Suprapubic skin (tissue), 4 donors: ENCODE measurements around the gene RIT1. TPM values are rescaled to one million over a fixed set of nuclear protein-coding genes. Genes with fewer than 3 reads are reported as not detected.
"Not testable (repeated sequence)": the region's sequence is repeated elsewhere in the genome, so short reads cannot be mapped to it uniquely, and the experiment has no call there.

Source experiments
- DNase-seq, 2 donors: peaks; one replicate each; pipeline ENCODE4 v3.0.0-alpha.2; 2019; ENCODE audit warnings: low spot score in 2 of 2
- H3K27ac ChIP-seq: fragments of 200-600 bp; sonication (generic); one replicate; pipeline ENCODE4 v1.5.1; 2019
- H3K27me3 ChIP-seq: fragments of 200-600 bp; sonication (generic); one replicate; pipeline ENCODE4 v1.5.1; 2019
- H3K36me3 ChIP-seq: fragments of 200-600 bp; sonication (generic); one replicate; pipeline ENCODE4 v1.5.1; 2019
- H3K4me1 ChIP-seq: fragments of 200-600 bp; sonication (generic); one replicate; pipeline ENCODE4 v1.5.1; 2019
- H3K4me3 ChIP-seq: fragments of 200-600 bp; sonication (generic); one replicate; pipeline ENCODE4 v1.5.1; 2019; ENCODE audit warnings: mild to moderate bottlenecking
- H3K9me3 ChIP-seq: fragments of 200-600 bp; sonication (generic); one replicate; pipeline ENCODE4 v1.5.1; 2019
- EP300 ChIP-seq: sonication (generic); formaldehyde crosslinking; IDR thresholded peaks from one replicate; pipeline ENCODE4 v1.6.1; 2017; ENCODE audit warnings: antibody characterized with exemption
- POLR2A ChIP-seq, 2 donors: fragments of 450-650 bp; IDR thresholded peaks; one replicate each; pipeline ENCODE4 v1.6.1; 2017; ENCODE audit warnings: antibody characterized with exemption in 2 of 2, mild to moderate bottlenecking in 2 of 2, moderate library complexity in 2 of 2
- POLR2AphosphoS5 ChIP-seq, 3 donors: sonication (generic); formaldehyde crosslinking; IDR thresholded peaks; one replicate each; pipeline ENCODE4 v1.6.1; 2017; ENCODE audit warnings: antibody characterized with exemption in 3 of 3
- WGBS: methylation state at CpG from one replicate; pipeline ENCODE4 v1.1.5; 2018; 5-methylcytosine and 5-hydroxymethylcytosine counted together
- total RNA-seq, 4 donors: library from RNA; depleted of rRNA; stranded (reverse); fragments of >200 nt; gene quantifications; one replicate each; pipeline ENCODE4 v1.1.0, GENCODE V29; 2016
- TF ChIP-seq, protein P1 (sequence below), 2 donors: fragments of 200-600 bp in 1 of 2; fragments of 450-650 bp in 1 of 2; sonication (generic) in 1 of 2; IDR thresholded peaks; one replicate each; pipeline ENCODE4 v1.5.1; 2016 to 2019; ENCODE audit warnings: antibody characterized with exemption in 2 of 2, mild to moderate bottlenecking in 1 of 2, moderate library complexity in 1 of 2

The RIT1 gene
- total RNA-seq, 4 donors from 2014 or later, result 18.1 to 30.8 (median 23.8) TPM

DNA sequence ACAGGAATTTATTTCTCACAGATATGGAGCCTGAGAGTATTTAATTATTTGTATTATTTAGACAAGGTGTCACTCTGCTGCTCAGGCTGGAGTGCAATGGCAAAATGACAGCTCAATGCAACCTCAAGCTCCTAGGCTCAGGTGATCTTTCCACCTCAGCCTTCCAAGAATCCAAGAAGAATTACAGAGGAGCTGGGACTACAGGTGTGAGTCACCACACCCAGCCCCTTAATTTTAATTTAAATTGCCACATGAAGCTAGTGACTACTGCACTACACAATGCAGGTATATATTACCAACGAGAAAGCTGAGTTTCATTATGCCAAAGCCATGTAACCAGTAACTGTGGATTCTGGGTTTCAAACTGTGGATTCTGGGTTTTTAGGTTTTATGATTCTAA lies 20.9 kb upstream of the RIT1 start:
- H3K4me1 ChIP-seq, result peaks cover 52% of the 10 kb centered on the region
- no peaks in the 10 kb centered on the region for H3K9me3 ChIP-seq
- DNase-seq, result no peak
- no peak overlapping the region for H3K4me3 ChIP-seq
- no peak overlapping the region for H3K27ac ChIP-seq
- H3K27me3 ChIP-seq, result no peaks in the 10 kb centered on the region
- 20% methylated on average over 1 of the region's 1 CpG for WGBS
- peaks cover 38% of the 10 kb centered on the region for H3K36me3 ChIP-seq
- TF ChIP-seq POLR2AphosphoS5 (IDR thresholded peaks at IDR 0.05) (no peak), POLR2A (IDR thresholded peaks at IDR 0.05) (no peak), EP300 (no peak)
- TF ChIP-seq, protein P1, sequence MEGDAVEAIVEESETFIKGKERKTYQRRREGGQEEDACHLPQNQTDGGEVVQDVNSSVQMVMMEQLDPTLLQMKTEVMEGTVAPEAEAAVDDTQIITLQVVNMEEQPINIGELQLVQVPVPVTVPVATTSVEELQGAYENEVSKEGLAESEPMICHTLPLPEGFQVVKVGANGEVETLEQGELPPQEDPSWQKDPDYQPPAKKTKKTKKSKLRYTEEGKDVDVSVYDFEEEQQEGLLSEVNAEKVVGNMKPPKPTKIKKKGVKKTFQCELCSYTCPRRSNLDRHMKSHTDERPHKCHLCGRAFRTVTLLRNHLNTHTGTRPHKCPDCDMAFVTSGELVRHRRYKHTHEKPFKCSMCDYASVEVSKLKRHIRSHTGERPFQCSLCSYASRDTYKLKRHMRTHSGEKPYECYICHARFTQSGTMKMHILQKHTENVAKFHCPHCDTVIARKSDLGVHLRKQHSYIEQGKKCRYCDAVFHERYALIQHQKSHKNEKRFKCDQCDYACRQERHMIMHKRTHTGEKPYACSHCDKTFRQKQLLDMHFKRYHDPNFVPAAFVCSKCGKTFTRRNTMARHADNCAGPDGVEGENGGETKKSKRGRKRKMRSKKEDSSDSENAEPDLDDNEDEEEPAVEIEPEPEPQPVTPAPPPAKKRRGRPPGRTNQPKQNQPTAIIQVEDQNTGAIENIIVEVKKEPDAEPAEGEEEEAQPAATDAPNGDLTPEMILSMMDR (IDR thresholded peaks at IDR 0.05), result no peak

DNA sequence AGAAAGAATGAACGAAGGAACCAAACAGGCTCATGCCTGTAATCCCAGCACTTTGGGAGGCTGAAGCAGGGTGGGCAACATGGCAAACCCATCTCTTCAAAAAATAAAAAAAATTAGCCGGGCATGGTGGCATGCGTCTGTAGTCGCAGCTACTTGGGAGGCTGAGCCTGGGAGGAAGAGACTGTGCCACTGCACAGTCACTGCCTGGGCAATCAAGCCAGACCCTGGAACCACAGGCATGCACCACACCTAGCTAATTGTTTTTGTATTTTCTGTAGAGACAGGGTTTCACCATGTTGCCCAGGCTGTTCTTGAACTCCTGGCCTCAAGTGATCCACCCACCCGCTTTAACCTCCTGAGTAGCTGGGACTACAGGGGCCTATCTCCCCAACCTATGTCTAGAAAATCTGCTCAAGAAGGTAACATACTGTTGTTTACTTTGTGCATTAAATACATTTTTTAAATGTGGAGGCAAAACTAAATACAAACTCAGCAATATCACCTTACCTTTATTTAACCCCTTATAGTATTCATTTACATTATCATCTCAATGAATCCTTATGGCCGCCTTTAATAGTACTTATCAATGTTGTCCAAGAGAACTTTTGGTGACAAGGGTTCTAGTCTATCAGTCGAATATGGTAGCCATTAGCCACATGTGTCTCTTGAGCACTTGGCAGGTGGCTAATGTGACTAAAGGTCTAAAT lies 20.3 kb upstream of the RIT1 start:
- TF ChIP-seq POLR2AphosphoS5 (IDR thresholded peaks at IDR 0.05) (no peak), POLR2A (IDR thresholded peaks at IDR 0.05) (no peak), EP300 (no peak)
- TF ChIP-seq, protein P1 (IDR thresholded peaks at IDR 0.05), result no peak
- Histone ChIP-seq H3K4me1 (peaks cover 52% of the 10 kb centered on the region), H3K27ac (no peak overlapping the region), H3K27me3 (no peaks in the 10 kb centered on the region), H3K9me3 (no peaks in the 10 kb centered on the region), H3K36me3 (peaks cover 44% of the 10 kb centered on the region), H3K4me3 (peak overlapping the region; percentile 25)
- no peak for DNase-seq
- WGBS, result 59% methylated on average over 7 of the region's 7 CpGs

DNA sequence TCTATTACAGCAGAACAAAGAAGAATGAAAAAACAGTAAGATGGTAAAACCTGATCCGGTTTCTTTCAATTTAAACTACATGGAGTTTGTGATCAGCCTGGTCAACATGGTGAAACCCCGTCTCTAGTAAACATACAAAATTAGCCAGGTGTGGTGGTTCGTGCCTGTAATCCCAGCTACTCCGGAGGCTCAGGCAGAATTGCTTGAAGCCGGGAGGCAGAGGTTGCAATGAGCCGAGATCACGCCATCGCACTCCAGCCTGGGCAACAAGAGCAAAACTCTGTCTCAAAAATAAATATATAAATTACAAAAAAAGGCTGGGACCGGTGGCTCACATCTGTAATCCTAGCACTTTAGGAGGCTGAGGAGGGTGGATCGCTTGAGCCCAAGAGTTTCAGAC lies 19.6 kb upstream of the RIT1 start:
- Histone ChIP-seq H3K36me3 (peaks cover 52% of the 10 kb centered on the region), H3K4me3 (peak overlapping the region; percentile 25), H3K4me1 (peaks cover 52% of the 10 kb centered on the region)
- not testable (repeated sequence) for H3K9me3 ChIP-seq, H3K27ac ChIP-seq, H3K27me3 ChIP-seq, DNase-seq
- WGBS, result 80% methylated on average over 10 of the region's 10 CpGs

DNA sequence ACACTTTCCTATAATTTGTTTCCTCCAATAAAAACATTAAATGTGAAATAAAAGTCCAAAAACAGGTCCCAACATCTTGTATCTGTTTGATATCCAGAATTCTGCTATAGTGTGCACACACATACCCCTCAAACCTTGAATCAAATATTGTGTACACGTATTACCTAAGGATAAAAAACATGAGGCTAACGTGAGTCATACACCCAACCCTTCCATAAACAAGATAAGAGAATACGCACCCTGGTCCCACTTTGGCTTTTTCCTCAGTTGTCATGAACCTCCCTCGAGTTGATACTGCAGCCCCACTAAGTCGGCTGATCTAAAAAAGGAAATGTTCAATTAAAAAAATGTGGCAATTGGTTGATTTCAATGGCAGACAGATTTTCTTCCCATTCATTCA lies 17.9 kb upstream of the RIT1 start:
- 68% methylated on average over 5 of the region's 5 CpGs for WGBS
- Histone ChIP-seq H3K36me3 (peaks cover 68% of the 10 kb centered on the region), H3K4me3 (no peak overlapping the region), H3K27me3 (no peaks in the 10 kb centered on the region), H3K27ac (no peak overlapping the region), H3K9me3 (no peaks in the 10 kb centered on the region), H3K4me1 (peaks cover 46% of the 10 kb centered on the region)
- no peak for DNase-seq
- TF ChIP-seq POLR2A (IDR thresholded peaks at IDR 0.05), result no peak
- no peak for TF ChIP-seq POLR2AphosphoS5 (IDR thresholded peaks at IDR 0.05)
- TF ChIP-seq, protein P1 (IDR thresholded peaks at IDR 0.05), result no peak
- TF ChIP-seq EP300, result no peak

DNA sequence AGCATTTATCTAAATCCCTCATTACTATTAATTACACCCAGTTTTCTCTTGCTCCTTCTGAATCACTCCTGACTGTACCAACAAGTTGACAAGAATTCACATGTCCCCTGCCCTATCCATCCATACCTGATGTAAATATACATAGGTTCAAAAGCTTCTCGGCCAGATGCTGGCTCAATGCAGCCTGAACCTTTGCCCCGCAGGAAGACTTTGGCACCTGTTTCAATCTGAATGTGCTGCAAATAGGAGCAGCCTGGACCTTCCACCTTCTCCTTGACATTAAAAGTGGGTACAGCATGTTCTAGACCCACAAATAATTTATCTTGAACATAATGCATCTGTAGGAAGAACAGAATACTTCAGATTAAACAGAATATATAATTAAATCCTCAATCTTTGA lies 14.4 kb upstream of the RIT1 start:
- no peaks in the 10 kb centered on the region for H3K27me3 ChIP-seq

More for the DNA sequence above, 14.4 kb upstream of the RIT1 start:
- Histone ChIP-seq H3K9me3 (no peaks in the 10 kb centered on the region), H3K4me1 (peaks cover 14% of the 10 kb centered on the region), H3K4me3 (no peak overlapping the region), H3K27ac (no peak overlapping the region), H3K36me3 (peaks cover 99% of the 10 kb centered on the region)
- TF ChIP-seq, protein P1 (IDR thresholded peaks at IDR 0.05), result no peak
- no peak for TF ChIP-seq POLR2A (IDR thresholded peaks at IDR 0.05)
- TF ChIP-seq POLR2AphosphoS5 (IDR thresholded peaks at IDR 0.05), result no peak
- no peak for TF ChIP-seq EP300
- 94% methylated on average over 2 of the region's 2 CpGs for WGBS
- DNase-seq, result no peak
